CD4-positive, alpha-beta T cell treated with Interleukin-12 subunit alpha and Interleukin-12 subunit beta, for 1 hour (primary cell): ENCODE data around the gene NCOR2.

Source experiments
- DNase-seq: peaks from one replicate; pipeline ENCODE4 v3.0.0-alpha.2; 2020

Gene NCOR2

GRCh38 chr12:124520907-124521306 lies 46.5 kb downstream of the NCOR2 start:
- DNase-seq: no peak

- DNase-seq: no peak
Observed at GRCh38 chr12:124520265-124520701, 47.1 kb downstream of the NCOR2 start.

GRCh38 chr12:124519746-124520145 lies 47.7 kb downstream of the NCOR2 start:
- DNase-seq: no peak

GRCh38 chr12:124518051-124518932 lies 49.1 kb downstream of the NCOR2 start:
- no peak for DNase-seq
